K562 (cell line): Measurements from ENCODE around the gene CASP7. TPM values are rescaled to one million over a fixed set of nuclear protein-coding genes. Genes with fewer than 3 reads are reported as not detected.

ENCODE experiments used
- ATAC-seq: fragments of 200-7000 bp; cut with Tn5 transposase; 3 replicates; pipeline ENCODE4 v1.9.1; 2020; ENCODE audit warnings: moderate library complexity
- BruUV-seq: library from RNA; stranded (reverse); fragments of 400-500 nt; replicated peaks from 2 replicates; lab custom pipeline; 2021; lab: Mats Ljungman, UMichigan
- CTCF ChIA-PET: fragments of 300-600 bp; formaldehyde crosslinking; extraction: SDS; loops from one replicate; lab custom pipeline; 2021; ENCODE audit warnings: low intra/inter-chr PET ratio; lab: Yijun Ruan, JAX
- POLR2A ChIA-PET: fragments of 300-600, 350-650 bp; sonication (Branson Sonifier 250); formaldehyde crosslinking; extraction: SDS; loops from one replicate; lab custom pipeline; 2021; ENCODE audit warnings: antibody characterized with exemption, inconsistent platforms; lab: Yijun Ruan, JAX
- DNase-seq, 4 experiments: peaks; one replicate each; pipeline versions ENCODE4 v3.0.0 to v3.0.0-alpha.2; 2011 to 2018; ENCODE audit warnings: low spot score in 3 of 4, mixed read lengths in 3 of 4; ENCODE audit errors: extremely low read depth in 1 of 4
- FAIRE-seq: peaks from 2 replicates; lab custom pipeline; 2011; peaks lifted over from hg19 to GRCh38; lab: Jason Lieb, UNC
- H2AFZ ChIP-seq: 2 replicates; pipeline ENCODE4 v1.6.0; 2011; ENCODE audit warnings: low read depth, low read length, control low read depth, inconsistent platforms
- H3K27ac ChIP-seq: fragments of 200-600 bp; 3 replicates; pipeline ENCODE4 v1.8.0; 2011; ENCODE audit warnings: low read depth, mild to moderate bottlenecking, control low read depth, inconsistent platforms, low read length, moderate library complexity, mixed read lengths; ENCODE audit errors: extremely low read depth
- H3K27me3 ChIP-seq, 2 experiments: fragments of 300-600 bp in 1 of 2; 2 replicates in 1 of 2; 3 replicates in 1 of 2; pipeline versions ENCODE4 v1.6.0 to v1.8.0; 2011; ENCODE audit warnings: inconsistent platforms in 2 of 2, low read length in 2 of 2, mild to moderate bottlenecking in 1 of 2, mixed read lengths in 1 of 2, moderate library complexity in 1 of 2; ENCODE audit not compliant: control insufficient read depth in 2 of 2, insufficient read depth in 2 of 2
- H3K36me3 ChIP-seq: fragments of 300-600 bp; 3 replicates; pipeline ENCODE4 v1.8.0; 2011; ENCODE audit warnings: mild to moderate bottlenecking, low read length, inconsistent platforms; ENCODE audit not compliant: control insufficient read depth, insufficient read depth
- H3K4me1 ChIP-seq, 2 experiments: fragments of 200-600 bp in 1 of 2; replicated peaks in 1 of 2; 2 replicates in 1 of 2; 3 replicates in 1 of 2; pipeline versions ENCODE4 v1.5.1 to v1.8.0; 2011; ENCODE audit warnings: inconsistent platforms in 2 of 2, low read length in 2 of 2, mild to moderate bottlenecking in 1 of 2, mixed read lengths in 1 of 2, moderate library complexity in 1 of 2; ENCODE audit not compliant: control insufficient read depth in 2 of 2, insufficient read depth in 2 of 2
- H3K4me2 ChIP-seq: 2 replicates; pipeline ENCODE4 v1.6.1; 2011; ENCODE audit warnings: low read length, control low read depth, inconsistent platforms, mixed read lengths; ENCODE audit not compliant: insufficient read depth
- H3K4me3 ChIP-seq: fragments of 200-600 bp; sonication (generic), shearing (Covaris generic); 2 replicates; pipeline ENCODE4 v1.5.1; 2016; ENCODE audit warnings: control low read depth, inconsistent platforms
- H3K79me2 ChIP-seq: fragments of 200-600 bp; 3 replicates; pipeline ENCODE4 v1.8.0; 2011; ENCODE audit warnings: low read length, inconsistent platforms; ENCODE audit not compliant: control insufficient read depth, insufficient read depth
- H3K9ac ChIP-seq, 2 experiments: 2 replicates each; pipeline versions ENCODE4 v1.6.0 to v1.6.1; 2011; ENCODE audit warnings: low read depth in 2 of 2, low read length in 2 of 2, control low read depth in 1 of 2, inconsistent platforms in 1 of 2, mild to moderate bottlenecking in 1 of 2, mixed read lengths in 1 of 2; ENCODE audit not compliant: insufficient read depth in 1 of 2
- H3K9me1 ChIP-seq: one replicate; pipeline ENCODE4 v1.6.0; 2011; ENCODE audit warnings: inconsistent platforms, mild to moderate bottlenecking, low read length, moderate library complexity; ENCODE audit not compliant: control insufficient read depth, insufficient read depth
- H3K9me3 ChIP-seq: replicated peaks from 2 replicates; pipeline ENCODE4 v1.5.1; 2011; ENCODE audit warnings: low read depth, low read length, inconsistent platforms; ENCODE audit not compliant: control insufficient read depth, insufficient read depth
- H4K20me1 ChIP-seq: replicated peaks from 2 replicates; pipeline ENCODE4 v1.6.1; 2011; ENCODE audit warnings: low read length, inconsistent platforms, mixed read lengths; ENCODE audit not compliant: control insufficient read depth, insufficient read depth
- ATF3 ChIP-seq, 2 experiments: fragments of 450-650 bp in 1 of 2; sonication (generic) in 1 of 2; formaldehyde crosslinking in 1 of 2; IDR thresholded peaks in 1 of 2; conservative IDR thresholded peaks in 1 of 2; 2 replicates each; pipeline versions ENCODE4 v1.6.1 to v1.8.1; 2016 to 2023; ENCODE audit warnings: mild to moderate bottlenecking in 2 of 2, moderate library complexity in 2 of 2, inconsistent platforms in 1 of 2, missing genetic modification reagents in 1 of 2
- CEBPG ChIP-seq, 3 experiments: fragments of 200-800 bp in 1 of 3; sonication (Bioruptor generic) in 1 of 3; sonication (generic) in 1 of 3; formaldehyde crosslinking in 1 of 3; IDR thresholded peaks in 2 of 3; conservative IDR thresholded peaks in 1 of 3; 2 replicates each; pipeline versions ENCODE4 v1.6.1 to v1.8.0; 2016 to 2022; ENCODE audit warnings: missing compliant biosample characterization in 2 of 3, missing genetic modification characterization in 2 of 3, mild to moderate bottlenecking in 1 of 3, missing genetic modification reagents in 1 of 3
- HDGF ChIP-seq: fragments of 450-650 bp; IDR thresholded peaks from 2 replicates; pipeline ENCODE4 v1.6.1; 2016
- IRF1 ChIP-seq: sonication (generic); formaldehyde crosslinking; IDR thresholded peaks from 2 replicates; pipeline ENCODE4 v1.8.0; 2022; ENCODE audit warnings: missing genetic modification reagents, mild to moderate bottlenecking, borderline replicate concordance
- JUND ChIP-seq, 2 experiments: IDR thresholded peaks; 2 replicates in 1 of 2; 3 replicates in 1 of 2; pipeline ENCODE4 v1.6.1; 2011; ENCODE audit warnings: borderline replicate concordance in 2 of 2, low read depth in 2 of 2, low read length in 2 of 2, improper control_type of control experiment in 1 of 2, missing biosample characterization in 1 of 2, missing genetic modification characterization in 1 of 2, missing genetic modification reagents in 1 of 2
- MCM7 ChIP-seq, 2 experiments: fragments of 450-650 bp; IDR thresholded peaks; 2 replicates each; pipeline ENCODE4 v1.6.1; 2016 to 2018
- PHB2 ChIP-seq: fragments of 450-650 bp; IDR thresholded peaks from 2 replicates; pipeline ENCODE4 v1.6.1; 2017; ENCODE audit warnings: low read depth
- PKNOX1 ChIP-seq: fragments of 450-650 bp; IDR thresholded peaks from 2 replicates; pipeline ENCODE4 v1.6.1; 2016
- POLR2H ChIP-seq: IDR thresholded peaks from 2 replicates; pipeline ENCODE4 v1.6.1; 2016; ENCODE audit warnings: missing genetic modification characterization, low read depth, mild to moderate bottlenecking, control low read depth, missing compliant biosample characterization, moderate library complexity
- TBP ChIP-seq: optimal IDR thresholded peaks from 2 replicates; pipeline ENCODE3; 2011; ENCODE audit warnings: low read depth, low read length, improper control_type of control experiment
- ZNF143 ChIP-seq: sonication (generic); formaldehyde crosslinking; IDR thresholded peaks from 2 replicates; pipeline ENCODE4 v1.9.0; 2022; ENCODE audit warnings: mild to moderate bottlenecking, missing genetic modification reagents
- WGBS: fragments of 100-300 bp; shearing (Covaris generic); methylation state at CpG from one replicate; pipeline ENCODE4 v1.1.6; 2016; ENCODE audit warnings: low coverage, mixed read lengths; ENCODE audit not compliant: insufficient coverage; ENCODE audit errors: missing lambda C conversion rate; 5-methylcytosine and 5-hydroxymethylcytosine counted together
- in situ Hi-C: fragments of 300-500 bp; cut with MboI; formaldehyde crosslinking; loops from 4 replicates; pipeline ENCODE4 v1.15.0; 2018; ENCODE audit warnings: inconsistent platforms, mixed read lengths
- intact Hi-C: fragments of 100-400 bp; cut with micrococcal nuclease; formaldehyde crosslinking; loops from 2 replicates; pipeline ENCODE4 v1.14.2; 2022
- polyA plus RNA-seq, 8 experiments: library from polyadenylated mRNA; depleted of rRNA in 4 of 8; stranded (reverse) in 5 of 8; unstranded in 3 of 8; fragments of >200 nt; fragmentation: Nextera tagmentation in 2 of 8; fragmentation: Illumina TruSeq in 1 of 8; extraction: Ambion mirVana in 2 of 8; extraction: Trizol in 1 of 8; gene quantifications; 2 replicates each; pipeline versions ENCODE4 v1.2.1 to v1.2.3, GENCODE V29; 2011 to 2014; ENCODE audit warnings: inconsistent platforms in 1 of 8, missing spikeins in 1 of 8
- total RNA-seq, 7 experiments: library from RNA; depleted of rRNA in 6 of 7; stranded (reverse); fragments of >200 nt in 6 of 7; fragmentation: Illumina TruSeq in 2 of 7; extraction: Trizol in 2 of 7; gene quantifications; 2 replicates each; pipeline versions ENCODE4 v1.2.1 to v1.2.3, GENCODE V29; 2011 to 2021; ENCODE audit warnings: low replicate concordance in 1 of 7

The CASP7 gene
- total and polyA plus RNA-seq, 9 of the 15 experiments (the other 6 are each of a cell fraction or from before 2014, with no cell fraction given) = 2.2 to 23.3 (median 9.0) TPM

GRCh38 chr10:113665806-113666354, 13.8 kb upstream of the CASP7 start:
- no peak overlapping the region for H3K4me3 ChIP-seq
- no peak overlapping the region for H2AFZ ChIP-seq
- peak in 3 of 4 experiments; percentile 5 to 12 (median 7) for DNase-seq
- no peaks in the 10 kb centered on the region for H3K36me3 ChIP-seq
- peak; percentile 83 for ATAC-seq
- H3K27me3 ChIP-seq = no peaks in the 10 kb centered on the region
- BruUV-seq = no TSS peak
- no peak overlapping the region for H3K27ac ChIP-seq
- POLR2A ChIA-PET = no interaction called here
- FAIRE-seq = no peak
- H3K9ac ChIP-seq = no peak overlapping the region
- no peaks in the 10 kb centered on the region for H3K9me1 ChIP-seq
- H3K4me2 ChIP-seq = no peak overlapping the region
- no peaks in the 10 kb centered on the region for H3K79me2 ChIP-seq
- H4K20me1 ChIP-seq = no peaks in the 10 kb centered on the region
- CTCF ChIA-PET = no interaction called here
- in situ Hi-C loops = no loop called here
- intact Hi-C loops = no loop called here
- no peaks in the 10 kb centered on the region for H3K9me3 ChIP-seq
- TF ChIP-seq POLR2H (no peak), ZNF143 (no peak), MCM7 (IDR thresholded peaks at IDR 0.05) (no peak), PHB2 (no peak)
- no peaks in the 10 kb centered on the region for H3K4me1 ChIP-seq
- WGBS = 2% methylated on average over 6 of the region's 6 CpGs

GRCh38 chr10:113666682-113667252, 12.9 kb upstream of the CASP7 start:
- Histone ChIP-seq H3K9ac (no peak overlapping the region), H3K79me2 (no peaks in the 10 kb centered on the region), H3K4me1 (no peaks in the 10 kb centered on the region), H3K9me3 (no peaks in the 10 kb centered on the region), H3K27me3 (no peaks in the 10 kb centered on the region), H4K20me1 (no peaks in the 10 kb centered on the region), H3K4me3 (no peak overlapping the region), H3K36me3 (no peaks in the 10 kb centered on the region), H3K27ac (peak overlapping the region; percentile 19; the same call in 1 of the 3 replicates), H2AFZ (no peak overlapping the region), H3K4me2 (no peak overlapping the region), H3K9me1 (no peaks in the 10 kb centered on the region)
- POLR2A ChIA-PET = no interaction called here
- FAIRE-seq (no peak), DNase-seq (no peak), ATAC-seq (no peak; the same call in 2 of the 3 replicates)
- in situ Hi-C loops (no loop called here), intact Hi-C loops (no loop called here)
- TF ChIP-seq ATF3 (IDR thresholded peaks at IDR 0.05) (peak; percentile 69; the same call in 1 of the 2 replicates), ATF3 (CRISPR knock-in tag; conservative IDR thresholded peaks at IDR 0.05) (no peak), IRF1 (CRISPR knock-in tag) (no peak), TBP (no peak), HDGF (no peak), PKNOX1 (peak; percentile 31; the same call in 1 of the 2 replicates), JUND (IDR thresholded peaks at IDR 0.05; ENCODE audit: borderline replicate concordance, low read depth, low read length) (peak; percentile 51; the same call in 1 of the 2 replicates), JUND (tag; IDR thresholded peaks at IDR 0.05; ENCODE audit: borderline replicate concordance, low read depth, low read length) (0 out of 3 replicates have a peak, but pooled peaks have one; percentile 34), CEBPG (CRISPR knock-in tag; IDR thresholded peaks at IDR 0.05) (no peak), CEBPG (tag; conservative IDR thresholded peaks at IDR 0.05 in 1 of 2, IDR thresholded peaks at IDR 0.05 in 1 of 2) (peak in 1 of 2 experiments; percentile 73; a peak in 2 of 4 replicates)
- WGBS = 6% methylated on average over 4 of the region's 5 CpGs
- CTCF ChIA-PET = no interaction called here
- no TSS peak for BruUV-seq
